NCI-H1105 (cell line): Measurements from ENCODE around the gene OR1L6.

Source experiments
- DNase-seq: peaks from one replicate; lab custom pipeline; 2025; lab: John Stamatoyannopoulos, UW

The OR1L6 gene

GRCh38 chr9:122742003-122742402 lies at the start of gene OR1L6:
Gene OR1L6, plus strand, starts transcription at chr9:122742303. Its CDS starts 7,545 bp downstream, at chr9:122749848.
- no peak for DNase-seq

- no peak for DNase-seq
Measured at GRCh38 chr9:122695696-122696095, 46.4 kb upstream of the OR1L6 start.

- no peak for DNase-seq
Measured at GRCh38 chr9:122718038-122718437, 24.1 kb upstream of the OR1L6 start.

- no peak for DNase-seq
Measured at GRCh38 chr9:122719218-122719617, 22.9 kb upstream of the OR1L6 start.

- no peak for DNase-seq
Measured at GRCh38 chr9:122723690-122724089, 18.4 kb upstream of the OR1L6 start, which contains the start of gene OR1L4. Gene OR1L4, plus strand, starts transcription at chr9:122723990. Its CDS starts 0 bp downstream, at chr9:122723990.

GRCh38 chr9:122754825-122755224 lies 12.7 kb downstream of the OR1L6 start:
- DNase-seq: no peak

- DNase-seq: no peak
Measured at GRCh38 chr9:122767817-122768216, 25.7 kb downstream of the OR1L6 start.

- no peak for DNase-seq
Measured at GRCh38 chr9:122777052-122777451, 34.9 kb downstream of the OR1L6 start.

- no peak for DNase-seq
Measured at GRCh38 chr9:122777935-122778627, 36.0 kb downstream of the OR1L6 start.

- no peak for DNase-seq
Measured at GRCh38 chr9:122779181-122779580, 37.1 kb downstream of the OR1L6 start.

GRCh38 chr9:122780026-122780425 lies 37.9 kb downstream of the OR1L6 start:
- no peak for DNase-seq

GRCh38 chr9:122781671-122782070 lies 39.6 kb downstream of the OR1L6 start:
- no peak for DNase-seq

GRCh38 chr9:122785269-122785668 lies 43.2 kb downstream of the OR1L6 start:
- DNase-seq: no peak

GRCh38 chr9:122786338-122786737 lies 44.2 kb downstream of the OR1L6 start:
- no peak for DNase-seq

GRCh38 chr9:122788831-122789230 lies 46.7 kb downstream of the OR1L6 start, which contains the start of gene OR5C1:
Gene OR5C1, plus strand, starts transcription at chr9:122788933. Its CDS starts 0 bp downstream, at chr9:122788933.
- DNase-seq: no peak

- DNase-seq: no peak
Measured at GRCh38 chr9:122789256-122790046, 47.3 kb downstream of the OR1L6 start.

GRCh38 chr9:122791872-122792669 lies 50.0 kb downstream of the OR1L6 start:
- DNase-seq: no peak

- DNase-seq: no peak
Measured at GRCh38 chr9:122797316-122798063, 55.4 kb downstream of the OR1L6 start.
